HEK293 (cell line): ENCODE results near the gene PMEL.

Source experiments
- BCL11B ChIP-seq: fragments of 450-650 bp; formaldehyde crosslinking; IDR thresholded peaks from 2 replicates; pipeline ENCODE4 v1.5.1; 2016; ENCODE audit warnings: low read depth, missing biosample characterization, missing genetic modification characterization
- ELK4 ChIP-seq: IDR thresholded peaks from 2 replicates; pipeline ENCODE4 v1.6.1; 2011; ENCODE audit warnings: mild to moderate bottlenecking, low read depth, low read length, borderline replicate concordance
- KLF16 ChIP-seq: fragments of 450-650 bp; formaldehyde crosslinking; IDR thresholded peaks from 2 replicates; pipeline ENCODE4 v1.5.1; 2017; ENCODE audit warnings: missing biosample characterization, missing genetic modification characterization
- KLF17 ChIP-seq: fragments of 450-650 bp; formaldehyde crosslinking; IDR thresholded peaks from 2 replicates; pipeline ENCODE4 v1.5.1; 2016; ENCODE audit warnings: missing biosample characterization, missing genetic modification characterization
- PRDM6 ChIP-seq: fragments of 450-650 bp; formaldehyde crosslinking; IDR thresholded peaks from 2 replicates; pipeline ENCODE4 v1.5.1; 2017; ENCODE audit warnings: missing biosample characterization, missing genetic modification characterization
- TRIM28 ChIP-seq: IDR thresholded peaks from 2 replicates; pipeline ENCODE4 v1.6.1; 2011; ENCODE audit warnings: low read length, control low read depth, borderline replicate concordance
- ZBTB17 ChIP-seq: fragments of 450-650 bp; formaldehyde crosslinking; IDR thresholded peaks from 2 replicates; pipeline ENCODE4 v1.5.1; 2016; ENCODE audit warnings: missing biosample characterization, missing genetic modification characterization
- ZBTB6 ChIP-seq: fragments of 450-650 bp; formaldehyde crosslinking; IDR thresholded peaks from 2 replicates; pipeline ENCODE4 v1.5.1; 2017; ENCODE audit warnings: missing biosample characterization, missing genetic modification characterization
- ZBTB7A ChIP-seq: fragments of 450-650 bp; formaldehyde crosslinking; IDR thresholded peaks from 2 replicates; pipeline ENCODE4 v1.5.1; 2016; ENCODE audit warnings: low read depth, missing biosample characterization, missing genetic modification characterization
- ZBTB8A ChIP-seq: fragments of 450-650 bp; formaldehyde crosslinking; IDR thresholded peaks from 2 replicates; pipeline ENCODE4 v1.5.1; 2016; ENCODE audit warnings: missing biosample characterization, missing genetic modification characterization
- ZFP3 ChIP-seq: fragments of 450-650 bp; formaldehyde crosslinking; IDR thresholded peaks from 2 replicates; pipeline ENCODE4 v1.5.1; 2016; ENCODE audit warnings: low read depth, missing biosample characterization, missing genetic modification characterization
- ZNF132 ChIP-seq: fragments of 450-650 bp; formaldehyde crosslinking; IDR thresholded peaks from 2 replicates; pipeline ENCODE4 v1.5.1; 2017; ENCODE audit warnings: missing biosample characterization, missing genetic modification characterization, borderline replicate concordance
- ZNF133 ChIP-seq: fragments of 450-650 bp; formaldehyde crosslinking; IDR thresholded peaks from 2 replicates; pipeline ENCODE4 v1.5.1; 2016; ENCODE audit warnings: missing biosample characterization, missing genetic modification characterization
- ZNF148 ChIP-seq: fragments of 450-650 bp; formaldehyde crosslinking; IDR thresholded peaks from 2 replicates; pipeline ENCODE4 v1.5.0; 2017; ENCODE audit warnings: missing biosample characterization, missing genetic modification characterization, borderline replicate concordance
- ZNF18 ChIP-seq: fragments of 450-650 bp; formaldehyde crosslinking; IDR thresholded peaks from 2 replicates; pipeline ENCODE4 v1.5.1; 2016; ENCODE audit warnings: missing biosample characterization, missing genetic modification characterization
- ZNF184 ChIP-seq: fragments of 450-650 bp; IDR thresholded peaks from 2 replicates; pipeline ENCODE4 v1.5.1; 2018; ENCODE audit warnings: missing biosample characterization, mild to moderate bottlenecking, missing genetic modification characterization
- ZNF366 ChIP-seq: fragments of 450-650 bp; formaldehyde crosslinking; conservative IDR thresholded peaks from 2 replicates; pipeline ENCODE4 v1.5.1; 2016; ENCODE audit warnings: missing biosample characterization, missing genetic modification characterization
- ZNF391 ChIP-seq: fragments of 450-650 bp; formaldehyde crosslinking; IDR thresholded peaks from 2 replicates; pipeline ENCODE4 v1.5.1; 2016; ENCODE audit warnings: low read depth, missing biosample characterization, missing genetic modification characterization, borderline replicate concordance
- ZNF518A ChIP-seq: fragments of 450-650 bp; formaldehyde crosslinking; conservative IDR thresholded peaks from 2 replicates; pipeline ENCODE4 v1.5.1; 2016; ENCODE audit warnings: low read depth, missing biosample characterization, missing genetic modification characterization
- ZNF521 ChIP-seq: fragments of 450-650 bp; formaldehyde crosslinking; IDR thresholded peaks from 2 replicates; pipeline ENCODE4 v1.5.1; 2017; ENCODE audit warnings: missing biosample characterization, mild to moderate bottlenecking, missing genetic modification characterization
- ZNF624 ChIP-seq: fragments of 450-650 bp; formaldehyde crosslinking; IDR thresholded peaks from 2 replicates; pipeline ENCODE4 v1.5.1; 2017; ENCODE audit warnings: missing biosample characterization, missing genetic modification characterization
- ZNF658 ChIP-seq: fragments of 450-650 bp; formaldehyde crosslinking; IDR thresholded peaks from 2 replicates; pipeline ENCODE4; 2016; ENCODE audit warnings: missing biosample characterization, missing genetic modification characterization
- ZNF776 ChIP-seq: fragments of 450-650 bp; formaldehyde crosslinking; IDR thresholded peaks from 2 replicates; pipeline ENCODE4 v1.5.0; 2017; ENCODE audit warnings: missing biosample characterization, missing genetic modification characterization, borderline replicate concordance
- ZNF785 ChIP-seq: fragments of 450-650 bp; formaldehyde crosslinking; IDR thresholded peaks from 2 replicates; pipeline ENCODE4 v1.5.1; 2016; ENCODE audit warnings: missing biosample characterization, missing genetic modification characterization

PMEL gene

GRCh38 chr12:55966408-55967281, 803 bp upstream of the PMEL start, which contains the start of gene CDK2 (continued):
- TF ChIP-seq ZNF518A (no peak), KLF16 (tag by site-specific recombination) (no peak), ZNF18 (tag by site-specific recombination) (no peak), TRIM28 (no peak), ZBTB17 (tag by site-specific recombination) (0 out of 2 replicates have a peak, but pooled peaks have one; percentile 5), ZNF624 (tag by site-specific recombination) (no peak), ZNF658 (tag by site-specific recombination) (no peak), ZNF148 (no peak), ZNF776 (no peak), BCL11B (no peak), ZNF366 (tag by site-specific recombination) (peak; percentile 50; the same call in 1 of the 2 replicates), ZFP3 (tag by site-specific recombination) (no peak), ZNF521 (tag by site-specific recombination) (no peak), ZNF184 (tag by site-specific recombination) (no peak), ZNF785 (tag by site-specific recombination) (no peak), ZNF391 (tag by site-specific recombination) (no peak), PRDM6 (no peak), ZBTB7A (tag by site-specific recombination) (no peak), ZBTB6 (tag by site-specific recombination) (no peak), ELK4 (no peak), KLF17 (tag by site-specific recombination) (peak; percentile 46; the same call in 1 of the 2 replicates), ZNF133 (tag by site-specific recombination) (no peak), ZNF132 (tag by site-specific recombination) (no peak), ZBTB8A (tag by site-specific recombination) (0 out of 2 replicates have a peak, but pooled peaks have one; percentile 13)
